ENCODE measurements around the gene ADCY7. TPM values are rescaled to one million over a fixed set of nuclear protein-coding genes. Genes with fewer than 3 reads are reported as not detected.

ADCY7 gene
- total and polyA plus RNA-seq, 2 of the 4 experiments (the other 2 are of a cell fraction): 15.2 to 17.1 TPM

DNA sequence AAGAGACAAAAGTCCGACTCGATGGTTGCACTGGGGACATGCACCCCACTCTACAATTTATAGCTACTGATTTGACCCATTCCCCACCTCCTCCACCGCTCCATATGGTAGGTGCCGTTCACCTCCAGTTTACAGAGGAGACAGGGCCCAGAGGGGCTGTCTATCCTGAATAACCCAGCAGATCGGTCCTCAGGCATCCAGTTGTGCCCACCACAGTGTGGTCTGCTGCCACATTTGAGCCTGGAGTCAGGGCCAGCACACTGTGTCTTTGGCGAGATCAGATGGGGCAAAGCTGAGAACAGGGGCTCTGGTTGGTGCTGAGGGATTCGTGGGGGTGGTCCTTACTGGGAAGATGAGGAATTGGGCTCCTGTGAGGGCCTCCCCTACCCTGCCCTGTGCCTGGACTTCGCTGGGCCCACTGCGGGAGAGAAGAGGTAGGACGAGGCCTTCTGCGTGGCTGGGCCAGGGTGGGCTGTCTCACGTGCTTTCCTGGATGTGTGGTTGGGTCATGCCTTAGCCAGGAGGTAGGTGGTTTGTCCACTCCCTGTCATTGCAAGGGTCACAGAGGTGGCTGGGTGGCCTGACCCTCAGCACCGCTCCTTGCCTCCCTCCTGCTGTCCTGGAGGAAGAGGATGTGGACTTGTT lies 2.8 kb downstream of the ADCY7 start:
- no peak overlapping the region for H4K91ac ChIP-seq (ENCODE audit: insufficient read depth, low read depth, low read length)
- H3K14ac ChIP-seq (replicated peaks; ENCODE audit: low read depth, low read length): no peak overlapping the region
- no TSS peak for BruUV-seq (replicated peaks)
- H2BK5ac ChIP-seq (ENCODE audit: low read depth, low read length, poor library complexity, severe bottlenecking): no peak overlapping the region
- no peak for ATAC-seq (ENCODE audit: low read depth)
- H3K56ac ChIP-seq (ENCODE audit: extremely low read depth, insufficient read depth, low read length): no peak overlapping the region
- H3K9me1 ChIP-seq (ENCODE audit: insufficient read depth, low read length): peaks cover 13% of the 10 kb centered on the region; the same call in 1 of the 2 replicates
- H2BK120ac ChIP-seq (ENCODE audit: low read depth, low read length): no peak overlapping the region
- no peak overlapping the region for H3K9ac ChIP-seq (ENCODE audit: low read depth, low read length)
- no peak overlapping the region for H4K5ac ChIP-seq (ENCODE audit: low read depth, low read length)
- H3K4me2 ChIP-seq (ENCODE audit: low read depth, low read length): no peak overlapping the region
- no peak overlapping the region; the same call in 1 of the 2 replicates for H2AK5ac ChIP-seq (ENCODE audit: low read depth, low read length)
- no peaks in the 10 kb centered on the region for H3K27me3 ChIP-seq (ENCODE audit: control insufficient read depth, insufficient read depth, low read length)
- intact Hi-C loops (cut with micrococcal nuclease): loop anchor here (5.0 kb wide), 1 partner anchor 33 kb away; no protein-coding TSS in a partner anchor
- peaks cover 16 to 50% of the 10 kb centered on the region in 2 experiments for H3K79me1 ChIP-seq (ENCODE audit: low read depth in 1 of 2, low read length in 2 of 2)
- no peak for DNase-seq
- H2BK15ac ChIP-seq (ENCODE audit: low read depth, low read length): no peak overlapping the region
- H2AFZ ChIP-seq (replicated peaks; ENCODE audit: low read length, poor library complexity): no peak overlapping the region
- H3K4ac ChIP-seq (ENCODE audit: low read depth, low read length): no peak overlapping the region
- no peak overlapping the region for H4K8ac ChIP-seq (ENCODE audit: low read depth in 2 of 2, low read length in 2 of 2)
- H3K4me3 ChIP-seq (ENCODE audit: insufficient read depth, low read depth, low read length): no peak overlapping the region
- peaks cover 19% of the 10 kb centered on the region for H3K4me1 ChIP-seq (ENCODE audit: control insufficient read depth, insufficient read depth, low read length)
- ChIA-PET CTCF (interaction anchor here (0.5 kb wide), 1 partner anchor 84 kb away, joined by 3 read pairs; no protein-coding TSS in a partner anchor), POLR2A (ENCODE audit: unreplicated experiment) (no interaction called here)
- WGBS, 2 experiments (ENCODE audit: extremely low coverage in 2 of 2, insufficient read length in 1 of 2): 100% methylated on average over 1 of the region's 13 CpGs; no CpG with 5 or more reads in 1 of the 2 experiments
- dilution Hi-C loops (cut with HindIII; ENCODE audit: low sequenced_read_pairs, unreplicated experiment): no loop called here
- no peak overlapping the region for H3K27ac ChIP-seq (ENCODE audit: insufficient read depth, low read length)
- in situ Hi-C loops (cut with MboI; ENCODE audit: low sequenced_read_pairs): no loop called here
- no peaks in the 10 kb centered on the region; the same call in 1 of the 2 replicates for H4K20me1 ChIP-seq (ENCODE audit: insufficient read depth, low read length)
- no peak overlapping the region for H3K18ac ChIP-seq (ENCODE audit: low read depth, low read length)
- TF ChIP-seq RFX5 (IDR thresholded peaks at IDR 0.05; ENCODE audit: low read depth, low read length) (no peak), POLR2A (IDR thresholded peaks at IDR 0.05; ENCODE audit: low read depth, low read length) (no peak), BHLHE40 (IDR thresholded peaks at IDR 0.05; ENCODE audit: low read depth, low read length) (no peak), FOS (IDR thresholded peaks at IDR 0.05; ENCODE audit: low read depth, low read length) (no peak), CHD1 (IDR thresholded peaks at IDR 0.05; ENCODE audit: low read depth, low read length) (no peak), MXI1 (IDR thresholded peaks at IDR 0.05; ENCODE audit: borderline replicate concordance, low read depth, low read length) (no peak), RAD21 (IDR thresholded peaks at IDR 0.05; ENCODE audit: low read length) (no peak), MAZ (IDR thresholded peaks at IDR 0.05; ENCODE audit: borderline replicate concordance, low read depth, low read length) (no peak), NFE2L2 (IDR thresholded peaks at IDR 0.05; ENCODE audit: low read depth, low read length) (no peak), CEBPB (IDR thresholded peaks at IDR 0.05; ENCODE audit: low read depth, low read length) (no peak), RCOR1 (IDR thresholded peaks at IDR 0.05; ENCODE audit: insufficient replicate concordance, low read length) (no peak), MAFK (IDR thresholded peaks at IDR 0.05; ENCODE audit: low read depth, low read length) (no peak), SMC3 (IDR thresholded peaks at IDR 0.05; ENCODE audit: low read depth, low read length) (no peak)
- TF ChIP-seq, protein P1, sequence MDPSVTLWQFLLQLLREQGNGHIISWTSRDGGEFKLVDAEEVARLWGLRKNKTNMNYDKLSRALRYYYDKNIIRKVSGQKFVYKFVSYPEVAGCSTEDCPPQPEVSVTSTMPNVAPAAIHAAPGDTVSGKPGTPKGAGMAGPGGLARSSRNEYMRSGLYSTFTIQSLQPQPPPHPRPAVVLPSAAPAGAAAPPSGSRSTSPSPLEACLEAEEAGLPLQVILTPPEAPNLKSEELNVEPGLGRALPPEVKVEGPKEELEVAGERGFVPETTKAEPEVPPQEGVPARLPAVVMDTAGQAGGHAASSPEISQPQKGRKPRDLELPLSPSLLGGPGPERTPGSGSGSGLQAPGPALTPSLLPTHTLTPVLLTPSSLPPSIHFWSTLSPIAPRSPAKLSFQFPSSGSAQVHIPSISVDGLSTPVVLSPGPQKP (IDR thresholded peaks at IDR 0.05; ENCODE audit: borderline replicate concordance, low read depth, low read length): no peak
- TF ChIP-seq, protein P2, sequence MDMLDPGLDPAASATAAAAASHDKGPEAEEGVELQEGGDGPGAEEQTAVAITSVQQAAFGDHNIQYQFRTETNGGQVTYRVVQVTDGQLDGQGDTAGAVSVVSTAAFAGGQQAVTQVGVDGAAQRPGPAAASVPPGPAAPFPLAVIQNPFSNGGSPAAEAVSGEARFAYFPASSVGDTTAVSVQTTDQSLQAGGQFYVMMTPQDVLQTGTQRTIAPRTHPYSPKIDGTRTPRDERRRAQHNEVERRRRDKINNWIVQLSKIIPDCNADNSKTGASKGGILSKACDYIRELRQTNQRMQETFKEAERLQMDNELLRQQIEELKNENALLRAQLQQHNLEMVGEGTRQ (IDR thresholded peaks at IDR 0.05; ENCODE audit: low read depth, low read length): no peak
- TF ChIP-seq, protein P3, sequence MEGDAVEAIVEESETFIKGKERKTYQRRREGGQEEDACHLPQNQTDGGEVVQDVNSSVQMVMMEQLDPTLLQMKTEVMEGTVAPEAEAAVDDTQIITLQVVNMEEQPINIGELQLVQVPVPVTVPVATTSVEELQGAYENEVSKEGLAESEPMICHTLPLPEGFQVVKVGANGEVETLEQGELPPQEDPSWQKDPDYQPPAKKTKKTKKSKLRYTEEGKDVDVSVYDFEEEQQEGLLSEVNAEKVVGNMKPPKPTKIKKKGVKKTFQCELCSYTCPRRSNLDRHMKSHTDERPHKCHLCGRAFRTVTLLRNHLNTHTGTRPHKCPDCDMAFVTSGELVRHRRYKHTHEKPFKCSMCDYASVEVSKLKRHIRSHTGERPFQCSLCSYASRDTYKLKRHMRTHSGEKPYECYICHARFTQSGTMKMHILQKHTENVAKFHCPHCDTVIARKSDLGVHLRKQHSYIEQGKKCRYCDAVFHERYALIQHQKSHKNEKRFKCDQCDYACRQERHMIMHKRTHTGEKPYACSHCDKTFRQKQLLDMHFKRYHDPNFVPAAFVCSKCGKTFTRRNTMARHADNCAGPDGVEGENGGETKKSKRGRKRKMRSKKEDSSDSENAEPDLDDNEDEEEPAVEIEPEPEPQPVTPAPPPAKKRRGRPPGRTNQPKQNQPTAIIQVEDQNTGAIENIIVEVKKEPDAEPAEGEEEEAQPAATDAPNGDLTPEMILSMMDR (conservative IDR thresholded peaks at IDR 0.05; ENCODE audit: low read depth, low read length): no peak
- no peak overlapping the region for H3K23ac ChIP-seq (ENCODE audit: low read depth, low read length)
- peaks cover 2% of the 10 kb centered on the region; the same call in 1 of the 2 replicates for H3K36me3 ChIP-seq (ENCODE audit: control insufficient read depth, insufficient read depth, low read length)
- no peaks in the 10 kb centered on the region for H3K9me3 ChIP-seq (ENCODE audit: control insufficient read depth, insufficient read depth, low read length)
- H2AK9ac ChIP-seq (replicated peaks; ENCODE audit: low read depth, low read length, poor library complexity): no peak overlapping the region
- no peak overlapping the region for H2BK20ac ChIP-seq (ENCODE audit: low read depth, low read length)

All from IMR-90 (cell line).